H1 (cell line): ENCODE measurements around the gene FARP2. TPM values are rescaled to one million over a fixed set of nuclear protein-coding genes. Genes with fewer than 3 reads are reported as not detected.

Source experiments
- CHD1 ChIP-seq: IDR thresholded peaks from 2 replicates; pipeline ENCODE4 v1.6.1; 2012; ENCODE audit warnings: low read depth, low read length, improper control_type of control experiment
- EZH2 ChIP-seq: fragments of 200-600 bp; sonication (generic); IDR thresholded peaks from 2 replicates; pipeline ENCODE4 v1.7.1; 2012; ENCODE audit warnings: low read depth, mild to moderate bottlenecking, moderate library complexity, low read length, inconsistent platforms; ENCODE audit not compliant: severe bottlenecking
- KDM1A ChIP-seq: fragments of 200-600, 300-600 bp; sonication (generic); IDR thresholded peaks from 2 replicates; pipeline ENCODE4 v1.7.1; 2016; ENCODE audit warnings: mild to moderate bottlenecking, low read length, borderline replicate concordance
- SIRT6 ChIP-seq: IDR thresholded peaks from one replicate; pipeline ENCODE4 v1.7.1; 2012; ENCODE audit warnings: low read length, inconsistent platforms
- polyA plus RNA-seq, 7 experiments: library from polyadenylated mRNA; depleted of rRNA in 3 of 7; stranded (reverse) in 5 of 7; unstranded in 2 of 7; fragments of >200 nt in 5 of 7; fragments of 200-250 nt in 2 of 7; gene quantifications; 1 replicate in 5 of 7; 2 replicates in 1 of 7; 4 replicates in 1 of 7; pipeline versions ENCODE4 v1.2.1 to v1.2.3, GENCODE V29; 2011 to 2013; ENCODE audit warnings: missing spikeins in 2 of 7, mixed read lengths in 2 of 7
- total RNA-seq: library from RNA; stranded (reverse); fragmentation: NEBNext Ultra II Directional; extraction: Animal tissue kit (Norgen Biotek cat#: 25700); gene quantifications from 2 replicates; pipeline ENCODE4 v1.2.1, GENCODE V29; 2021
- TF ChIP-seq, protein P1 (sequence below): fragments of 300-600 bp; sonication (generic); IDR thresholded peaks from 2 replicates; pipeline ENCODE4 v1.7.1; 2012; ENCODE audit warnings: low read length, moderate library complexity, mild to moderate bottlenecking, inconsistent platforms; ENCODE audit not compliant: insufficient replicate concordance
- TF ChIP-seq, protein P2 (sequence below): IDR thresholded peaks from 2 replicates; pipeline ENCODE4 v1.6.1; 2012; ENCODE audit warnings: low read length, inconsistent platforms

The FARP2 gene
- total and polyA plus RNA-seq, 2 of the 8 experiments (the other 6 are each of a cell fraction or from before 2014, with no cell fraction given) = 12.4 to 33.4 TPM

DNA sequence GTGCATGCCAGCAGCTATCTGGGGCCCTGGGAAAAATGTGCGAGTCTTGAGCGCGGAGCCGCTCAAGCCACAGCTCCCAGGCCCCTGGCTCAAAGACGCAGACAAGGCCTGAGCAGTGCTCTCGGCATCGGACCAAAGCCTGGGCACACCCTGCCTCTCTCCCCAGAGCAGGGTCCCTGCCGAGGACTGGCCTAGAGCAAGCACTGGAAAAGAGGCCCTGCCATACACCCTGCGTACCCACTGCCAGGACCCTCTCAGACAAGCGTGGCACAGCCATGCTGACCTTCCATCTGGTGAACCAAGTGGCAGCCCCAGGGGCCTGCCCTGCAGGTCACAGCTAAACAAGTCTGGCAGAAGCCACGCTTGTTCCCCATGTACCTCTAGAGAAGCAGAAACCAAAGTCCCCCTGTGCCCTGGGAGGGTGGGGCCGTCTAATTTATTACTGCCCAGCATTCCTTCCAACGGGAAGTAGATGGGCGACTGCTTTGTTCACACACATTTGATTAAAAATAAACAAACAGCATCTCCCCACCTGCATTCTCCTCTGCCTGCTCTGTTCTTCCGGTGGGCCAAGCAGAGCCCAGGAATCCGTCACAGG, 138.3 kb downstream of the FARP2 start (continued):
- TF ChIP-seq, protein P1, sequence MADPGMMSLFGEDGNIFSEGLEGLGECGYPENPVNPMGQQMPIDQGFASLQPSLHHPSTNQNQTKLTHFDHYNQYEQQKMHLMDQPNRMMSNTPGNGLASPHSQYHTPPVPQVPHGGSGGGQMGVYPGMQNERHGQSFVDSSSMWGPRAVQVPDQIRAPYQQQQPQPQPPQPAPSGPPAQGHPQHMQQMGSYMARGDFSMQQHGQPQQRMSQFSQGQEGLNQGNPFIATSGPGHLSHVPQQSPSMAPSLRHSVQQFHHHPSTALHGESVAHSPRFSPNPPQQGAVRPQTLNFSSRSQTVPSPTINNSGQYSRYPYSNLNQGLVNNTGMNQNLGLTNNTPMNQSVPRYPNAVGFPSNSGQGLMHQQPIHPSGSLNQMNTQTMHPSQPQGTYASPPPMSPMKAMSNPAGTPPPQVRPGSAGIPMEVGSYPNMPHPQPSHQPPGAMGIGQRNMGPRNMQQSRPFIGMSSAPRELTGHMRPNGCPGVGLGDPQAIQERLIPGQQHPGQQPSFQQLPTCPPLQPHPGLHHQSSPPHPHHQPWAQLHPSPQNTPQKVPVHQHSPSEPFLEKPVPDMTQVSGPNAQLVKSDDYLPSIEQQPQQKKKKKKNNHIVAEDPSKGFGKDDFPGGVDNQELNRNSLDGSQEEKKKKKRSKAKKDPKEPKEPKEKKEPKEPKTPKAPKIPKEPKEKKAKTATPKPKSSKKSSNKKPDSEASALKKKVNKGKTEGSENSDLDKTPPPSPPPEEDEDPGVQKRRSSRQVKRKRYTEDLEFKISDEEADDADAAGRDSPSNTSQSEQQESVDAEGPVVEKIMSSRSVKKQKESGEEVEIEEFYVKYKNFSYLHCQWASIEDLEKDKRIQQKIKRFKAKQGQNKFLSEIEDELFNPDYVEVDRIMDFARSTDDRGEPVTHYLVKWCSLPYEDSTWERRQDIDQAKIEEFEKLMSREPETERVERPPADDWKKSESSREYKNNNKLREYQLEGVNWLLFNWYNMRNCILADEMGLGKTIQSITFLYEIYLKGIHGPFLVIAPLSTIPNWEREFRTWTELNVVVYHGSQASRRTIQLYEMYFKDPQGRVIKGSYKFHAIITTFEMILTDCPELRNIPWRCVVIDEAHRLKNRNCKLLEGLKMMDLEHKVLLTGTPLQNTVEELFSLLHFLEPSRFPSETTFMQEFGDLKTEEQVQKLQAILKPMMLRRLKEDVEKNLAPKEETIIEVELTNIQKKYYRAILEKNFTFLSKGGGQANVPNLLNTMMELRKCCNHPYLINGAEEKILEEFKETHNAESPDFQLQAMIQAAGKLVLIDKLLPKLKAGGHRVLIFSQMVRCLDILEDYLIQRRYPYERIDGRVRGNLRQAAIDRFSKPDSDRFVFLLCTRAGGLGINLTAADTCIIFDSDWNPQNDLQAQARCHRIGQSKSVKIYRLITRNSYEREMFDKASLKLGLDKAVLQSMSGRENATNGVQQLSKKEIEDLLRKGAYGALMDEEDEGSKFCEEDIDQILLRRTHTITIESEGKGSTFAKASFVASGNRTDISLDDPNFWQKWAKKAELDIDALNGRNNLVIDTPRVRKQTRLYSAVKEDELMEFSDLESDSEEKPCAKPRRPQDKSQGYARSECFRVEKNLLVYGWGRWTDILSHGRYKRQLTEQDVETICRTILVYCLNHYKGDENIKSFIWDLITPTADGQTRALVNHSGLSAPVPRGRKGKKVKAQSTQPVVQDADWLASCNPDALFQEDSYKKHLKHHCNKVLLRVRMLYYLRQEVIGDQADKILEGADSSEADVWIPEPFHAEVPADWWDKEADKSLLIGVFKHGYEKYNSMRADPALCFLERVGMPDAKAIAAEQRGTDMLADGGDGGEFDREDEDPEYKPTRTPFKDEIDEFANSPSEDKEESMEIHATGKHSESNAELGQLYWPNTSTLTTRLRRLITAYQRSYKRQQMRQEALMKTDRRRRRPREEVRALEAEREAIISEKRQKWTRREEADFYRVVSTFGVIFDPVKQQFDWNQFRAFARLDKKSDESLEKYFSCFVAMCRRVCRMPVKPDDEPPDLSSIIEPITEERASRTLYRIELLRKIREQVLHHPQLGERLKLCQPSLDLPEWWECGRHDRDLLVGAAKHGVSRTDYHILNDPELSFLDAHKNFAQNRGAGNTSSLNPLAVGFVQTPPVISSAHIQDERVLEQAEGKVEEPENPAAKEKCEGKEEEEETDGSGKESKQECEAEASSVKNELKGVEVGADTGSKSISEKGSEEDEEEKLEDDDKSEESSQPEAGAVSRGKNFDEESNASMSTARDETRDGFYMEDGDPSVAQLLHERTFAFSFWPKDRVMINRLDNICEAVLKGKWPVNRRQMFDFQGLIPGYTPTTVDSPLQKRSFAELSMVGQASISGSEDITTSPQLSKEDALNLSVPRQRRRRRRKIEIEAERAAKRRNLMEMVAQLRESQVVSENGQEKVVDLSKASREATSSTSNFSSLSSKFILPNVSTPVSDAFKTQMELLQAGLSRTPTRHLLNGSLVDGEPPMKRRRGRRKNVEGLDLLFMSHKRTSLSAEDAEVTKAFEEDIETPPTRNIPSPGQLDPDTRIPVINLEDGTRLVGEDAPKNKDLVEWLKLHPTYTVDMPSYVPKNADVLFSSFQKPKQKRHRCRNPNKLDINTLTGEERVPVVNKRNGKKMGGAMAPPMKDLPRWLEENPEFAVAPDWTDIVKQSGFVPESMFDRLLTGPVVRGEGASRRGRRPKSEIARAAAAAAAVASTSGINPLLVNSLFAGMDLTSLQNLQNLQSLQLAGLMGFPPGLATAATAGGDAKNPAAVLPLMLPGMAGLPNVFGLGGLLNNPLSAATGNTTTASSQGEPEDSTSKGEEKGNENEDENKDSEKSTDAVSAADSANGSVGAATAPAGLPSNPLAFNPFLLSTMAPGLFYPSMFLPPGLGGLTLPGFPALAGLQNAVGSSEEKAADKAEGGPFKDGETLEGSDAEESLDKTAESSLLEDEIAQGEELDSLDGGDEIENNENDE = no peak
- TF ChIP-seq CHD1 (no peak), EZH2 (no peak), KDM1A (no peak), SIRT6 (no peak)
- TF ChIP-seq, protein P2, sequence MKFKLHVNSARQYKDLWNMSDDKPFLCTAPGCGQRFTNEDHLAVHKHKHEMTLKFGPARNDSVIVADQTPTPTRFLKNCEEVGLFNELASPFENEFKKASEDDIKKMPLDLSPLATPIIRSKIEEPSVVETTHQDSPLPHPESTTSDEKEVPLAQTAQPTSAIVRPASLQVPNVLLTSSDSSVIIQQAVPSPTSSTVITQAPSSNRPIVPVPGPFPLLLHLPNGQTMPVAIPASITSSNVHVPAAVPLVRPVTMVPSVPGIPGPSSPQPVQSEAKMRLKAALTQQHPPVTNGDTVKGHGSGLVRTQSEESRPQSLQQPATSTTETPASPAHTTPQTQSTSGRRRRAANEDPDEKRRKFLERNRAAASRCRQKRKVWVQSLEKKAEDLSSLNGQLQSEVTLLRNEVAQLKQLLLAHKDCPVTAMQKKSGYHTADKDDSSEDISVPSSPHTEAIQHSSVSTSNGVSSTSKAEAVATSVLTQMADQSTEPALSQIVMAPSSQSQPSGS = no peak
